ENCODE data around the gene SMC1B.
"Not testable (repeated sequence)": the region's sequence is repeated elsewhere in the genome, so short reads cannot be mapped to it uniquely, and the experiment has no call there.

Gene SMC1B

DNA sequence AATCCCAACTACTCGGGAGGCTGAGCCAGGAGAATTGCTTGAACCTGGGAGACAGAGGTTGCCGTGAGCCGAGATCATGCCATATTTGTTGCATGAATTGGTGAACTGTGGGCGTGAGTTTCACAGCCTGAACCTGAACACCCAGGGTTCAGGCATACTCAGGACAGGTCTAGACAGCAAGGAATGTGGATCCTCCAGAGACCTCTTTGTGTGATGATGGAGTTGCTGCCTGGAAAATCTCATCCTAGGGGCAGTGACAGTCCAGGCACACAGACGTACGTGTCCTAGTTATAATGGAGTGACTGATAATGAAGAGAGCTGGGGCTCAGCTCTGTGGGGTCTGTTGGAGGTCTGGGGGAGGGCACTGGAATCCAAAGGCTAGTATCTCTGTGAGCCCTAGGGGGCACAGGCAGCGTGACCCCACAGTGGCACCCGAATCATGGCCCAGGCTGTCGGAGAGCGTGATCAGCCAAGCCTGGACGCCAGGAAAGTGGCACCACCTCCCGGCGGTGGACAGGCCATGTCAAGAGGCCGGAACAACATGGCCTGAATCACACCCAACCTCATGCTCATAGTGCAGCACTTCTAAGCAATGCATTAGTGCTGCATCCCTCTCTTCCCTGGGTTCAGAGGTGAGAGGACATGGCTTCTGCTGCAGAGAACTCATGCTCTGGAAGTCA is 31.8 kb upstream of the SMC1B start:
- no peak for DNase-seq (ENCODE audit: low spot score)

DNA sequence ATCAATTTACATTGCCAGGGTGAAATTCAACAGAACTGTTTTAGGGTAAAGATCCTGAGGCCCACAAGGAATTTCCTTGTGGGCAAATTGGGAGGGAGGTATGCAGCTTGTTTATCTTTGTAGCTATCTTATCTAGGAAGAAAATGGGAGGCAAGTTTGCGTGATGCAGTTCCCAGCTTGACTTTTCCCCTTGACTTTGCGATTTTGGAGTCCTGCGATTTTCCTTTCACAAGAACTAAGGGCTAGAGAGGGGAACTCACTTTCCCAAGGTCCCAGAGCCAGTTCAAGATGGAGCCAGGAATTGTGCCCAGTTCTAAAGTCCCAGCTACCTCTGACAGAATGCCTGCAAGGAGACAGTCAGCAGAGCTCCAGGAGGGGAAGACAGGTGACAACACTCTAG is 30.8 kb upstream of the SMC1B start:
- DNase-seq (ENCODE audit: low spot score): no peak

DNA sequence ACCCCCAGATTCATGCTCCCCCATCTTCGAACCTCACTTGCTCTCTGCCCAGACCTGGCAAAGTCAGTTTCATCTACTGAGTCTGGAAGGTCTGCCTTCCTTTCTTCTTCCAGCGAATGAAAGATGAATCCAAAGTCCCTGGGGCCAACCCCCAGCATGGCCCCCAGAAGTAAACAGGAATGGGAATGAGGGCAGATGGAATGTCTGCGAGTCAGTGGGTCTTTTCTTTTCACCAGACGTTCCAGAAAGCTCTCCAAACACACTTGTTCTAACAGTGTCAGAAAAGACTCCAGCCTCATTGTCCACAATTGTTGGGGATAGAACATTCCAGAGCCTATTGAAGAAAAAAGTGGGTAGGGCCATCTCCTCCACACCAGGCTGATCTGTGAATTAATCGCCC is 28.7 kb upstream of the SMC1B start:
- no peak for DNase-seq (ENCODE audit: low spot score)

GRCh38 chr22:45441138-45441537 is 27.7 kb upstream of the SMC1B start:
- DNase-seq (ENCODE audit: low spot score): peak; percentile 78

DNA sequence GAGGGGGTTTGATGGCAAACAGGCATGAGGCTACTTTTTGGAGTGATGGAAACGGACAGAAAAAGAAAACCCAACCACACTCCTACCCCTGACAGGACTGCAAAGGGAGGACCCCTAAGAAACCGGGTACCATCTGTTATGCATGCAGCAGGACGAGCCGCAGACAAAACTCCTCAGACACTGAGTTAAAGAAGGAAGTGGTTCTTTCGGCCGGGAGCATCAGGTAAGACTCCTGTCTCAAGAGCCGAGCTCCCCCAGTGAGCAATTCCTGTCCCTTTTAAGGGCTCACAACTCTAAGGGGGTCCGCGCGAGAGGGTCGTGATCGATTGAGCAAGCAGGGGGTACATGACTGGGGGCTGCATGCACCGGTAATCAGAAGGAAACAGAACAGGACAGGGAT is 27.3 kb upstream of the SMC1B start:
- not testable (repeated sequence) for DNase-seq (ENCODE audit: low spot score)

DNA sequence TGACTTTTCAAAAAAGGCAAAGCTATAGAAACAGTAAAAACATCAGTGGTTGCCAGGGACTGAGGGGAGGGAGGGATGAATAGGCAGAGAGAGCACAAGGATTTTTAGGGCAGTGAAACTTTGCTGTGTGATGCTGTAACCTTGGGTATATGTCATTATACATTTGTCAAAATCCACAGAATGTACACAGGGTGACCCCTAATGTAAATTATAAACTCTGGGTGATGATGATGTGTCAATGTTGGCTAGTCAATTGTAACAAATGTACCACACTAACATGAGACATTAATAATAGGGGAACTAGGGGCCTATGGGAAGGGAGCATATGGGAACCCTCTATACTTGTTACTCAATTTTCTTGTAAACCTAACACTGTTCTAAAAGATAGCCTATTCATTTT is 24.9 kb upstream of the SMC1B start:
- no peak for DNase-seq (ENCODE audit: low spot score)

GRCh38 chr22:45436871-45437517 is 23.6 kb upstream of the SMC1B start:
- DNase-seq (ENCODE audit: low spot score): not testable (repeated sequence)

GRCh38 chr22:45435544-45436139 is 22.2 kb upstream of the SMC1B start:
- DNase-seq (ENCODE audit: low spot score): peak; percentile 88

- no peak for DNase-seq (ENCODE audit: low spot score)
Measured at GRCh38 chr22:45434981-45435380, 21.6 kb upstream of the SMC1B start.

DNA sequence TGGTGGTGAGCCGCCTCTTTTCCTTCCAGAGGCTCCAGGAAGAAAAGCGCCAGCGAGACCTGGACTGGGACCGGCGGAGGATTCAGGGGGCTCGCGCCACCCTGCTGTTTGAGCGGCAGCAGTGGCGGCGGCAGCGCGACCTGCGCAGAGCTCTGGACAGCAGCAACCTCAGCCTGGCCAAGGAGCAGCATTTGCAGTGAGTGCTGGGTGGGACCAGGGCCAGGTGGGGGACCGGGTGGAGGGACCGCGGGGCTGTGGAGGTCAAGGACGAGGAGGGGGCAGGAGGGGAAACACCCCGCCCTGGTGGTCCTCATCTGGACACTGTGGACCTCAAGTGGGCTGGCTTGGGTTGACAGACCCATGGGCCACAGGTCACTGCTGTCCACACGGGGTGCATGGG is 17.5 kb upstream of the SMC1B start:
- DNase-seq (ENCODE audit: low spot score): no peak

- DNase-seq (ENCODE audit: low spot score): no peak
Measured at GRCh38 chr22:45429981-45430775, 16.8 kb upstream of the SMC1B start.

- no peak for DNase-seq (ENCODE audit: low spot score)
Measured at GRCh38 chr22:45429424-45429823, 16.0 kb upstream of the SMC1B start.

GRCh38 chr22:45428391-45429385 is 15.3 kb upstream of the SMC1B start:
- DNase-seq (ENCODE audit: low spot score): no peak

DNA sequence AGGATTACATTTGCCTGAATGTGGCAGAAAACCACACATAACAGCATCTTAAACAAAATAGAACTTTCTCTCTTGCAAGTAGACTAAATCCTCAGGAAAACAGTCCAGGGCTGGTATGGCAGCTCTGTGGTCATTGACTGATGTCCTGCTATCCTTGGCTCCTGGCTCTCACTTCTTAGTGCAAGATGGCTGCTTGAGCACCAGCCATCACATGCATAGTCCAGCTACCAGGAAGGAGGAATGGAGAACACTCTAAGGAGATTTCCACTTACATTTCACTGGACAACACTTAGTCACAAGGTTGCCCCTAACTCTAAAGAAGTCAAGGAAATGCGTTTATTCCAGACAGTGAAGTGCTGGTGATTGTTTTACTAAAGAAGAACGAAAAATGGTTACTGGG is 13.7 kb upstream of the SMC1B start:
- DNase-seq (ENCODE audit: low spot score): no peak

- no peak for DNase-seq (ENCODE audit: low spot score)
Measured at GRCh38 chr22:45426387-45426786, 13.0 kb upstream of the SMC1B start.

GRCh38 chr22:45425531-45426265 is 12.3 kb upstream of the SMC1B start:
- DNase-seq (ENCODE audit: low spot score): no peak

DNA sequence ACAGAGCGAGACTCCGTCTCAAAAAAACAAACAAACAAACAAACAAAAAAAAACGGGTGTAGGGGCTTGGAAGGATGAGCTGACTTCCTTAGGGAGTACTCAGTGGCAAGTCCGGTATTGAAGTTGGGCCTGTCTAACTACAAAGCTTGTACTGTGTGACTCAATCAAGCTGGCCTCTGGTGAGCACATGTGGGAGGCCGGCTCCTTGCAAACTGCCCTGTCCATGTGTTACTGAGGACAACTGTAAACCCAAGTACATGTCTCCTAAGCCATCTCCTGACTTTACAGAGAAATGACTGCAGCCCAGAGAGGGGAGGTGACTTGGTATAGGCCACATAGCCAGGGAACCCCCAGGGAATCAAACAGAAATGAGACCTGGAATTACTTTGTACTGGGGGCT is 11.7 kb upstream of the SMC1B start:
- DNase-seq (ENCODE audit: low spot score): peak; percentile 68

DNA sequence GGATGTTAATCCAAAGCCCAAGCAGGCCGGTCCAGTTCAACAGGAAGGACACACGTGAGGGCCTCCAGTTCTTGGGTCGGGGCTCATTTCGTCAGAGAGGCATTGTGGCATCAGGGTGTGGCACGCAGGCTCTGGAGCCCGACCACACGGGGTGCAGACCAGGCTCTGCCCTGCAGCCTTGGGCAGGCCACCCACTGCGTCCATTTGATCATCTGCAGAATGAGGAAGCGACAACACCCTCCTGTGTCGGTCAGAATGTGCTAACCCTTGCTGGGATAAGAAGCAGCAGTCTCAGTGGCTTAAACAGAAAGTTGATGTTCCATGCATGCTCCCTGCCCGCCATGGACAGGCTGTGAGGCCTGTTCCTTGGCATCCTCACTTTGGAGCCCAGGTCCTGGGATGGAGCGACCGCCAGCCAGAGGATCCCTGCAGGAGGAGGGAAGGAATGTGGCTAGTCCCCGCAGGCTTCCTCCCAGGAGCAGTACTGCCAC is 10.9 kb upstream of the SMC1B start:
- DNase-seq (ENCODE audit: low spot score): no peak

GRCh38 chr22:45423524-45423923 is 10.1 kb upstream of the SMC1B start:
- DNase-seq (ENCODE audit: low spot score): no peak

GRCh38 chr22:45422237-45422983 is 9.0 kb upstream of the SMC1B start:
- no peak for DNase-seq (ENCODE audit: low spot score)

All from AG20443 (cell line).